Suprapubic skin (tissue), 4 donors: Measurements from ENCODE around the gene AQP7. TPM values are rescaled to one million over a fixed set of nuclear protein-coding genes. Genes with fewer than 3 reads are reported as not detected.
"Not testable (repeated sequence)": the region's sequence is repeated elsewhere in the genome, so short reads cannot be mapped to it uniquely, and the experiment has no call there.

Experiments used
- DNase-seq, 2 donors: peaks; one replicate each; pipeline ENCODE4 v3.0.0-alpha.2; 2019; ENCODE audit warnings: low spot score in 2 of 2
- H3K27ac ChIP-seq: fragments of 200-600 bp; sonication (generic); one replicate; pipeline ENCODE4 v1.5.1; 2019
- H3K27me3 ChIP-seq: fragments of 200-600 bp; sonication (generic); one replicate; pipeline ENCODE4 v1.5.1; 2019
- H3K36me3 ChIP-seq: fragments of 200-600 bp; sonication (generic); one replicate; pipeline ENCODE4 v1.5.1; 2019
- H3K4me1 ChIP-seq: fragments of 200-600 bp; sonication (generic); one replicate; pipeline ENCODE4 v1.5.1; 2019
- H3K4me3 ChIP-seq: fragments of 200-600 bp; sonication (generic); one replicate; pipeline ENCODE4 v1.5.1; 2019; ENCODE audit warnings: mild to moderate bottlenecking
- H3K9me3 ChIP-seq: fragments of 200-600 bp; sonication (generic); one replicate; pipeline ENCODE4 v1.5.1; 2019
- EP300 ChIP-seq: sonication (generic); formaldehyde crosslinking; IDR thresholded peaks from one replicate; pipeline ENCODE4 v1.6.1; 2017; ENCODE audit warnings: antibody characterized with exemption
- POLR2A ChIP-seq, 2 donors: fragments of 450-650 bp; IDR thresholded peaks; one replicate each; pipeline ENCODE4 v1.6.1; 2017; ENCODE audit warnings: antibody characterized with exemption in 2 of 2, mild to moderate bottlenecking in 2 of 2, moderate library complexity in 2 of 2
- POLR2AphosphoS5 ChIP-seq, 3 donors: sonication (generic); formaldehyde crosslinking; IDR thresholded peaks; one replicate each; pipeline ENCODE4 v1.6.1; 2017; ENCODE audit warnings: antibody characterized with exemption in 3 of 3
- WGBS: methylation state at CpG from one replicate; pipeline ENCODE4 v1.1.5; 2018; 5-methylcytosine and 5-hydroxymethylcytosine counted together
- total RNA-seq, 4 donors: library from RNA; depleted of rRNA; stranded (reverse); fragments of >200 nt; gene quantifications; one replicate each; pipeline ENCODE4 v1.1.0, GENCODE V29; 2016
- TF ChIP-seq, protein P1 (sequence below), 2 donors: fragments of 200-600 bp in 1 of 2; fragments of 450-650 bp in 1 of 2; sonication (generic) in 1 of 2; IDR thresholded peaks; one replicate each; pipeline ENCODE4 v1.5.1; 2016 to 2019; ENCODE audit warnings: antibody characterized with exemption in 2 of 2, mild to moderate bottlenecking in 1 of 2, moderate library complexity in 1 of 2

AQP7 gene
- total RNA-seq, 4 donors from 2014 or later, result 2.1 to 66.5 (median 13.1) TPM

DNA sequence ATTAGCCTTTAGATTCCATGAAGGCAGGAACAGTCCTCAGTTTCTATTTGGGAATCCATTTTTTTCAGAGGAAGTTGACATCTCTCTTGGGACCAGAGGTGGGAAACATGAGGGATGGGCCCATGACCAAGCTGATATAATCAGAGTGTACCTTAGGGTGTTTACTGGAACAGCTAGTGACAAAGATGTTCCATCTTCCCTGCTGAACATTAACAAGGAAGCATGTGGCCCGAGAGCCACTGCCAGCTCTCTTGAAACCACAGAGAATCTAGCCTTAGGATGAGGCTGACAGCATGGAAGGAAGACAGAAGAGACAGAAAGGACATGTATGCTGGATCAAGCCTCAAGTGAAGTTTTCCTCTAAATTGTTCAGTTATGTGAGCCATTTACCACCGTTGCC, 29.1 kb upstream of the AQP7 start:
- Histone ChIP-seq H3K27me3 (no peaks in the 10 kb centered on the region), H3K4me1 (peaks cover 54% of the 10 kb centered on the region), H3K36me3 (no peaks in the 10 kb centered on the region), H3K27ac (peak overlapping the region; percentile 64), H3K9me3 (no peaks in the 10 kb centered on the region), H3K4me3 (no peak overlapping the region)
- no peak for DNase-seq
- TF ChIP-seq, protein P1, sequence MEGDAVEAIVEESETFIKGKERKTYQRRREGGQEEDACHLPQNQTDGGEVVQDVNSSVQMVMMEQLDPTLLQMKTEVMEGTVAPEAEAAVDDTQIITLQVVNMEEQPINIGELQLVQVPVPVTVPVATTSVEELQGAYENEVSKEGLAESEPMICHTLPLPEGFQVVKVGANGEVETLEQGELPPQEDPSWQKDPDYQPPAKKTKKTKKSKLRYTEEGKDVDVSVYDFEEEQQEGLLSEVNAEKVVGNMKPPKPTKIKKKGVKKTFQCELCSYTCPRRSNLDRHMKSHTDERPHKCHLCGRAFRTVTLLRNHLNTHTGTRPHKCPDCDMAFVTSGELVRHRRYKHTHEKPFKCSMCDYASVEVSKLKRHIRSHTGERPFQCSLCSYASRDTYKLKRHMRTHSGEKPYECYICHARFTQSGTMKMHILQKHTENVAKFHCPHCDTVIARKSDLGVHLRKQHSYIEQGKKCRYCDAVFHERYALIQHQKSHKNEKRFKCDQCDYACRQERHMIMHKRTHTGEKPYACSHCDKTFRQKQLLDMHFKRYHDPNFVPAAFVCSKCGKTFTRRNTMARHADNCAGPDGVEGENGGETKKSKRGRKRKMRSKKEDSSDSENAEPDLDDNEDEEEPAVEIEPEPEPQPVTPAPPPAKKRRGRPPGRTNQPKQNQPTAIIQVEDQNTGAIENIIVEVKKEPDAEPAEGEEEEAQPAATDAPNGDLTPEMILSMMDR (IDR thresholded peaks at IDR 0.05), result no peak
- no peak for TF ChIP-seq POLR2AphosphoS5 (IDR thresholded peaks at IDR 0.05)
- TF ChIP-seq POLR2A (IDR thresholded peaks at IDR 0.05), result no peak
- no peak for TF ChIP-seq EP300
- WGBS, result 48% methylated on average over 2 of the region's 2 CpGs

DNA sequence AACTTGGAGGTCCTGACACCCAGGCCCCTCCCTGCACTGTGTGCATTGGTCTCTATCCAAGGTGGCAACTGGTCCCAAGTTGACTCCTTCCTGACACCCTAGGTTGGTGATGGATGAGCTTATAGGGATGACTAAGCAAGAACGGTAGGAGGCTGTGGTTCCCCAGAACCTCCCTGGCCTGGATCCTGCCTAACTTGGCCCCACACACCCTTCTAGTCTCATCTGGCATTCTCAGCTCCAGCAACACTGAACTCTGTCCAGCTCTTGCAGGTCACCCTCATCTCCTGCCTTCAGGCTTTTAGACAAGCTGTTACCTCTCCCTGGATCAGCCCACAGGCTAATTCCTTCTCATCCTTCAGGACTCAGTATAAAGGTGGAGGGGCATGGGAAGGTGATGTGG, 28.6 kb upstream of the AQP7 start:
- no peaks in the 10 kb centered on the region for H3K36me3 ChIP-seq
- H3K4me1 ChIP-seq, result peaks cover 52% of the 10 kb centered on the region
- H3K27me3 ChIP-seq, result no peaks in the 10 kb centered on the region
- TF ChIP-seq POLR2A (IDR thresholded peaks at IDR 0.05) (no peak), POLR2AphosphoS5 (IDR thresholded peaks at IDR 0.05) (no peak)
- TF ChIP-seq, protein P1 (IDR thresholded peaks at IDR 0.05), result no peak
- H3K27ac ChIP-seq, result peak overlapping the region; percentile 64
- H3K9me3 ChIP-seq, result no peaks in the 10 kb centered on the region
- H3K4me3 ChIP-seq, result no peak overlapping the region
- WGBS, result 29% methylated on average over 1 of the region's 1 CpG
- DNase-seq, result no peak

DNA sequence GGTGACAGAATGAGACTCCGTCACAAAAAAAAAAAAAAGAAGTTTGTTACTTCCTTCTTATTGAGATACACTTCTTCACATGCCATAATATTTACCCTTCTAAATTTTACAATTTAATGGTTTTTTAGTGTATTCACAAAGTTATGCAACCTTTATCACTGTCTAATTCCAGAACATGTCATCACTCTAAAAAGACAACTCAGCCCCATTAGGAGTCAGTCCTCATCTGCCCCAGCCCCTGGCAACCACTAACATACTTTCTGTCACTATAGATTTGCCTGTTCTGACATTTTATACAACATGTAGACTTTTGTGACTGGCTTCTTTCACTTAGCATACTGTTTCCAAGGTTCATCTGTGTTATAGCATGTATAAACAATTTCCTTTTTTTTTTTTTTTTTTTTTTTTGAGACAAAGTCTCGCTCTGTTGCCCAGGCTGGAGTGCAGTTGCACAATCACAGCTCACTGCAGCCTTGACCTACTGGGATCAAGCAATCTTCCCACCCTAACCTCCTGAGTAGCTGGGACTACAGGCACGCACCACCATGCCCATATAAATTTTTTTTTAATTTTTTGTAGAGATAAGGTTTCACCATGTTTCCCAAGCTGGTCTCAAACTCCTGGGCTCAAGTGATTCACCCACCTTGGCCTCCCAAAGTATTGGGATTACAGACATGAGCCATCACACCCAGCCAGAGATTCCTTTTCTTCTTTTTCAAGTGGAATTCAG, 27.1 kb upstream of the AQP7 start:
- Histone ChIP-seq H3K27me3 (no peaks in the 10 kb centered on the region), H3K4me1 (peaks cover 41% of the 10 kb centered on the region), H3K27ac (no peak overlapping the region), H3K4me3 (no peak overlapping the region), H3K9me3 (no peaks in the 10 kb centered on the region), H3K36me3 (no peaks in the 10 kb centered on the region)
- WGBS, result 63% methylated on average over 3 of the region's 3 CpGs
- TF ChIP-seq POLR2A (IDR thresholded peaks at IDR 0.05) (no peak), EP300 (no peak), POLR2AphosphoS5 (IDR thresholded peaks at IDR 0.05) (no peak)
- TF ChIP-seq, protein P1 (IDR thresholded peaks at IDR 0.05), result no peak
- no peak for DNase-seq

GRCh38 chr9:33426843-33427293, 24.5 kb upstream of the AQP7 start:
- TF ChIP-seq POLR2AphosphoS5 (IDR thresholded peaks at IDR 0.05) (no peak), POLR2A (IDR thresholded peaks at IDR 0.05) (no peak), EP300 (no peak)
- TF ChIP-seq, protein P1 (IDR thresholded peaks at IDR 0.05), result no peak
- Histone ChIP-seq H3K27me3 (no peaks in the 10 kb centered on the region), H3K36me3 (no peaks in the 10 kb centered on the region), H3K27ac (no peak overlapping the region), H3K9me3 (no peaks in the 10 kb centered on the region), H3K4me1 (peaks cover 31% of the 10 kb centered on the region), H3K4me3 (no peak overlapping the region)
- DNase-seq, result no peak
- 77% methylated on average over 7 of the region's 7 CpGs for WGBS

GRCh38 chr9:33425128-33425533, 22.8 kb upstream of the AQP7 start:
- Histone ChIP-seq H3K4me3 (no peak overlapping the region), H3K4me1 (peaks cover 18% of the 10 kb centered on the region), H3K36me3 (no peaks in the 10 kb centered on the region), H3K27ac (no peak overlapping the region), H3K9me3 (no peaks in the 10 kb centered on the region), H3K27me3 (no peaks in the 10 kb centered on the region)
- WGBS, result 72% methylated on average over 4 of the region's 4 CpGs
- DNase-seq, result no peak
- TF ChIP-seq, protein P1 (IDR thresholded peaks at IDR 0.05), result no peak
- TF ChIP-seq POLR2A (IDR thresholded peaks at IDR 0.05), result no peak
- no peak for TF ChIP-seq EP300
- no peak for TF ChIP-seq POLR2AphosphoS5 (IDR thresholded peaks at IDR 0.05)

- DNase-seq, H3K4me3 ChIP-seq, H3K27ac ChIP-seq, H3K9me3 ChIP-seq, H3K36me3 ChIP-seq, H3K27me3 ChIP-seq: not testable (repeated sequence)
- WGBS, result 88% methylated on average over 6 of the region's 6 CpGs
- H3K4me1 ChIP-seq, result peaks cover 17% of the 10 kb centered on the region
Observed at GRCh38 chr9:33424492-33424891, 22.1 kb upstream of the AQP7 start.

DNA sequence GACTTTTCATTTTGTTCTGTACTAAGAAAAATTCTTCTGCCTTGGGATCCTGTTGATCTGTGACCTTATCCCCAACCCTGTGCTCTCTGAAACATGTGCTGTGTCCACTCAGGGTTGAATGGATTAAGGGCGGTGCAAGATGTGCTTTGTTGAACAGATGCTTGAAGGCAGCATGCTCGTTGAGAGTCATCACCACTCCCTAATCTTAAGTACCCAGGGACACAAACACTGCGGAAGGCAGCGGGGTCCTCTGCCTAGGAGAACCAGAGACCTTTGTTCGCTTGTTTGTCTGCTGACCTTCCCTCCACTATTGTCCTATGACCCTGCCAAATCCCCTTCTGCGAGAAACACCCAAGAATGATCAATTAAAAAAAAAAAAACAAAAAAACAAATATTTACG, 21.7 kb upstream of the AQP7 start:
- H3K4me3 ChIP-seq, H3K27ac ChIP-seq, H3K9me3 ChIP-seq, DNase-seq, H3K36me3 ChIP-seq, H3K27me3 ChIP-seq: not testable (repeated sequence)
- H3K4me1 ChIP-seq, result peaks cover 17% of the 10 kb centered on the region
- WGBS, result 93% methylated on average over 7 of the region's 7 CpGs
